ENCODE results near the gene SLC16A11.

The SLC16A11 gene

DNA sequence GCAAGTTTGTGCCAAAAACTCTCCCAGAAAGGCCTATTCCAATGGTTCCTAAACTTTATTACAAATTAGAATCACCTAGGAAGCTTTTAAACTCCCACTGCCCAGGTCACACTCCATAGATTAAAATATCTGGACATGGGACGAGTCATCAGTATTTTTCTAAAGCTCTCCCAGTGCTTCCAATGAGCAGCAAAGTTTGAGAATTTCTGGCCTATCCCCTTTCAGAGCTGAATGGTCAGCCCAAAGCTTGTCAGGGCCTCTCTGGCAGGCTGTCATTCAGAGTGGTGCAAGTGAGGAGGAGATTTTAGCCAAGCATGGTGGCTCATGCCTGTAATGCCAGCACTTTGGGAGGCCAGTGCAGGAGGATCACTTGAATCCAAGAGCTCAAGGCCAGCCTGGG, 18.6 kb downstream of the SLC16A11 start:
- DNase-seq (ENCODE audit: low read depth): no peak

GRCh38 chr17:7024402-7024785, 19.5 kb downstream of the SLC16A11 start:
- no peak for DNase-seq (ENCODE audit: low read depth)

DNA sequence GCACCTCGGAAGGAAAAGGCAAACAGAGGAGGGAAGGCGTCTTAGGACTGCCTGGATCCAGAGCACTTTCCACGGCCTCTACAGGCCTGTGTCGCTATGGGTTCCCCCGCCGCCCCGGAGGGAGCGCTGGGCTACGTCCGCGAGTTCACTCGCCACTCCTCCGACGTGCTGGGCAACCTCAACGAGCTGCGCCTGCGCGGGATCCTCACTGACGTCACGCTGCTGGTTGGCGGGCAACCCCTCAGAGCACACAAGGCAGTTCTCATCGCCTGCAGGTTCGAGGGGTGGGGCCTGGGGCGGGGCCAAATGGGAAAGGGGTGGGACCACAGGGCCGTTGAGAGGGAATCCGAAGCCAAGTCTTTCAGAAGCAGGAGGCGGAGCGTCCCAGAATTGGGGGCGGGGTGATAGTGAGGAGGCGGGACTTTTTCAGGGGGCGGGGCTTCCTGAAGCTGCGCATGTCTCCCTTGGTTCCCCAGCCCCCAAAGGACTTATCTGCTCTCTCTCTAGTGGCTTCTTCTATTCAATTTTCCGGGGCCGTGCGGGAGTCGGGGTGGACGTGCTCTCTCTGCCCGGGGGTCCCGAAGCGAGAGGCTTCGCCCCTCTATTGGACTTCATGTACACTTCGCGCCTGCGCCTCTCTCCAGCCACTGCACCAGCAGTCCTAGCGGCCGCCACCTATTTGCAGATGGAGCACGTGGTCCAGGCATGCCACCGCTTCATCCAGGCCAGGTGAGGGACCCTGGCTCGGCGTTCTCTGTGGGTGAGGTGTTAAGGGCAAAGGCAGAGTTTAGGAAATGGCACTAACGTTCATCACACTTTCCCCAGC, 20.1 kb downstream of the SLC16A11 start:
- peak; percentile 76 for DNase-seq (ENCODE audit: low read depth)

- DNase-seq (ENCODE audit: low read depth): no peak
These were observed 20.9 kb downstream of the SLC16A11 start, which contains the start of gene BCL6B for GRCh38 chr17:7022781-7023571. BCL6B (plus strand) TSS chr17:7023050; CDS start chr17:7023672, 622 bp downstream.

DNA sequence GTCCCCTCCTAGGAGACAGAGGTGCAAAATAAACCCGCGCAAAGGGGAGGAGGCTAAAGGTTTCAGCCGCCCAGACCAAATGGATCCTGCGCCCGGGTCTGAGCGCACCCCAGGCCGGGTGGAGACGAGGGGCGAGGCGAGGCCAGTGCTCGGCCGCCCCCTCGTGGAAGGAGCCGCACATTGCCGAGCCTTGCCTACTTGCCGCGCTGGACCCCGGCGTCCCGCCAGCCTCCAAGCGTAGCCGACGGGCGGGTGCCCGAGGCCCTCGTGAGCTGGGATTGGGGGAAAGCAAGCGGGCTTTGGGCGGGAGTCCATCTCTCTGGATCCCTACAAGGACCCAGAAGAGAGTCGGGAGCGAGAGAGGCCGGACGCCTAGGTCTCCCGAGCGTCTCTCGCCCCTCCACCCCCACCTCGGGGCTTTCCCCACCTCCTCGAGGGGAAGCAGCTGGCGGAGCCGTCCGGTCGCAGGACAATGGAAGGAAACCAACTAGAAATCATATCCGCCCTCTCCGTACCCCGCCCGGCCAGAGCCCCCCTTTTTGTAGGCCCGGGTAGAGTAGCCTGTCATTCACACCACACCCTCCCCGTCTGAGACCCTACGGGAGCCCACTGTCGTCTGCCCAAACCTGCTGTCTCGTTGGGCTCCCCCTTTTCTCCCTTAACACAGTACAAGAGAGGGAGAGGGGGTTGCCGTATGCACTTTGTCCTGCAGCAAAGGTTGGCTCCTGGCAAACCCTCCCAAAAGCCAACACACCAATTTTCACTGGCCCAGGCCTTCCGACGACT, 21.7 kb downstream of the SLC16A11 start:
- DNase-seq (ENCODE audit: low read depth): peak; percentile 56

- no peak for DNase-seq (ENCODE audit: low read depth)
These were observed 22.8 kb downstream of the SLC16A11 start for GRCh38 chr17:7020894-7021664.

GRCh38 chr17:7019839-7020519, 23.9 kb downstream of the SLC16A11 start:
- DNase-seq (ENCODE audit: low read depth): peak; percentile 42

GRCh38 chr17:7019367-7019766, 24.5 kb downstream of the SLC16A11 start:
- no peak for DNase-seq (ENCODE audit: low read depth)

DNA sequence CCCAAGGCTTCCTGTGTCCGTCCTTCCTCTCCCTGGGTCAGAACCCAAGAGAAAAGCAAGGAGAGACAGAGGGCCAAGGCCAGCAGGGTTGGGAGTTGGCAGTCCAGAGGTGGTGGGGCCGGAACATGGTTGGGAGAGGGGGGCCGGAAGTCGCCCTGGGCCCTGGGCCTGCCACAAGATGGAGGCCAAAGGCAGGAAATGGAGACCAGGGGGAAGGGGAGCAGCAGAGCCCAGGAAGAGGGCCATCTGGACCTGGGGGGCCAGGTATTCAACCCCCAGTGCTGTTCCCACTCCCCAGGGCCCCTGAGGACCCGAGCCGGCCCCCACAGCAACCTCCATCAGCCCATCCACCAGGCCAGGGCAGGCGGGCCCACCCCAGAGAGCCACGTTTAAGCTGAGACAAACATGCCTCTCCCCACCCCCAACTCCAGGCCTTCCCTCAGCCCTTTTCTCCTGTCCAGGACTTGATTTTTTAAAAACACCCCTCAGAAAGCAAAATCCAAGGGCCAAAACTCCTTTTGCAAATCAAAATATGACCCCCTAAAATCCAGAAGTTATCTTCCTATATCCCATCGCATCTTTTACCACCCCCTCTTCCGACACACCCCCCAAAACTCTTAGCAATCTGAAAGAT, 25.4 kb downstream of the SLC16A11 start:
- DNase-seq (ENCODE audit: low read depth): no peak

- DNase-seq (ENCODE audit: low read depth): no peak
These were observed 26.1 kb downstream of the SLC16A11 start for GRCh38 chr17:7017827-7018200.

DNA sequence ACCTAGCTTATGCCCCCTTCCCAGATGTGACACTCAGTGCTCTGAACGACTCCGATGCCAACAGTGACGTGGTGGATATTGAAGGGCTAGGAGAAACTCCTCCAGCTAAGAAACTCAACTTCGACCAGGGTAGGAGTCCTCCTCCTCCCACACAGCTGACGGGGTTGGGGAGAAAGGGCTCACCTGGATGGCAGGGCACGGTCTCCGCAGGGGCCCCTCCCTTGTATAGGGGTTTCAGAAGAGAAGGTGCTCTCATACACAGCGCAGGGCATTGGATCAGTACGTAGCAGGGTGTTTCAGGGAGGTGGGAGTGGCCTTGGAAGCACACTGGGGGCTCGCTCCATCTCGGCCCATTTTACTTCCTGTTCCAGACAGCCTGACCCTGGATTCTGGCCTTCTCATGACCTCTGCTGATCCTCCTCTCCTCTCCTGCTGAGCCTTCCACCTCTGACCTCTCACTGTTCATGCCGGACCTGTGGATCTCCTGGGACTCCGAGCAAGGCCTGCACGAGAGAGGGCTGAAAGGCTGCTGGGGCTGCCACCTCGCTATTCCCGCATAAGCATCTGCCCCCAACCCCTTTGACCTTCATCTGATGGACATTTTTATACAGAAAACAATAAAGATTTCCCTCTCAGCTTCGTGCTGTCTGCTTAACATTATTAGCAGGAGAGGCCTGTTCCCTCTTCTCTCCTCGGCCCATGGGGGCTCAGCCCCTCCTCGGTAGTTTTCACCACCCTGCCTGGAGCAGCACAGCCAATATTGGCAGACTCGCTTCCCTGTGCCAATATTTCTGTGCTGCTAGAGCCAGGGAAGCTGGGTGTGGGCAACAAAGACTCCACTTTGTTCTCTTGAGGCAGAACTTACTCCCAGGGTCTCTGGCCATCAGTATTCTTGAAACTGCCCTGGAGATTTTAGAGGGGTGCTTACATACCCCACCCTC, 26.7 kb downstream of the SLC16A11 start:
- no peak for DNase-seq (ENCODE audit: low read depth)

DNA sequence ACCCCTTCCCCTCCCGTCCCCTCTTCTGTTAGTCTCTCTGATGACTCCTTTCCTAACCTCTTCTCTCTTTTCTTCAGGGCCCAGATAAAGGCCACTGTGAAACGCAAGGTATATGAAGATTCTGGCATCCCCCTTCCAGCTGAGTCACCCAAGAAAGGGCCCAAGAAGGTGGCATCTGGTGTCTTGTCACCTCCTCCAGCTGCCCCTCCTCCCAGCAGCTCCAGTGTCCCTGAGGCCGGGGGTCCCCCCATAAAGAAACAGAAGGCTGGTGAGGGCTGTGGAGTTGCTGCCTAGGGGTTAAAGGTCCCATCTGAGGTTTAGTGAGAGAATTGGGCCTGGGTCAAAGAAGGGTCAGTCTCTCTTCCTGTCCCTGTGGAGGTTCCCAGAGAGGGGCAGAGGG, 27.5 kb downstream of the SLC16A11 start:
- no peak for DNase-seq (ENCODE audit: low read depth)

GRCh38 chr17:7014995-7015958, 28.6 kb downstream of the SLC16A11 start:
- DNase-seq (ENCODE audit: low read depth): no peak

- peak; percentile 99 for DNase-seq (ENCODE audit: low read depth)
These were observed 29.5 kb downstream of the SLC16A11 start for GRCh38 chr17:7014261-7014994.

- DNase-seq (ENCODE audit: low read depth): no peak
These were observed 32.0 kb downstream of the SLC16A11 start for GRCh38 chr17:7011942-7012254.

- DNase-seq (ENCODE audit: low read depth): no peak
These were observed 32.5 kb downstream of the SLC16A11 start for GRCh38 chr17:7011415-7011814.

GRCh38 chr17:7010523-7010922, 33.4 kb downstream of the SLC16A11 start:
- no peak for DNase-seq (ENCODE audit: low read depth)

- DNase-seq (ENCODE audit: low read depth): no peak
These were observed 36.7 kb downstream of the SLC16A11 start for GRCh38 chr17:7007143-7007542.
